Umbilical cord (tissue), 2 donors: ENCODE results near the gene KCNN3. TPM values are rescaled to one million over a fixed set of nuclear protein-coding genes. Genes with fewer than 3 reads are reported as not detected.
"Not testable (repeated sequence)": the region's sequence is repeated elsewhere in the genome, so short reads cannot be mapped to it uniquely, and the experiment has no call there.

Source experiments
- DNase-seq: peaks from one replicate; pipeline ENCODE4 v3.0.0-alpha.2; 2015; ENCODE audit warnings: low spot score
- total RNA-seq: library from RNA; depleted of rRNA; stranded (reverse); fragments of >200 nt; gene quantifications from one replicate; pipeline ENCODE4 v1.2.3, GENCODE V29; 2014; ENCODE audit warnings: low replicate concordance; ENCODE audit not compliant: insufficient read depth

The KCNN3 gene
- total RNA-seq, 1 donor from 2014 or later: 1.9 TPM

- DNase-seq: no peak
Observed at GRCh38 chr1:154706851-154707250, 163.2 kb downstream of the KCNN3 start.

- DNase-seq: no peak
Observed at GRCh38 chr1:154705544-154705943, 164.5 kb downstream of the KCNN3 start.

GRCh38 chr1:154703170-154703569 lies 166.9 kb downstream of the KCNN3 start:
- no peak for DNase-seq

DNA sequence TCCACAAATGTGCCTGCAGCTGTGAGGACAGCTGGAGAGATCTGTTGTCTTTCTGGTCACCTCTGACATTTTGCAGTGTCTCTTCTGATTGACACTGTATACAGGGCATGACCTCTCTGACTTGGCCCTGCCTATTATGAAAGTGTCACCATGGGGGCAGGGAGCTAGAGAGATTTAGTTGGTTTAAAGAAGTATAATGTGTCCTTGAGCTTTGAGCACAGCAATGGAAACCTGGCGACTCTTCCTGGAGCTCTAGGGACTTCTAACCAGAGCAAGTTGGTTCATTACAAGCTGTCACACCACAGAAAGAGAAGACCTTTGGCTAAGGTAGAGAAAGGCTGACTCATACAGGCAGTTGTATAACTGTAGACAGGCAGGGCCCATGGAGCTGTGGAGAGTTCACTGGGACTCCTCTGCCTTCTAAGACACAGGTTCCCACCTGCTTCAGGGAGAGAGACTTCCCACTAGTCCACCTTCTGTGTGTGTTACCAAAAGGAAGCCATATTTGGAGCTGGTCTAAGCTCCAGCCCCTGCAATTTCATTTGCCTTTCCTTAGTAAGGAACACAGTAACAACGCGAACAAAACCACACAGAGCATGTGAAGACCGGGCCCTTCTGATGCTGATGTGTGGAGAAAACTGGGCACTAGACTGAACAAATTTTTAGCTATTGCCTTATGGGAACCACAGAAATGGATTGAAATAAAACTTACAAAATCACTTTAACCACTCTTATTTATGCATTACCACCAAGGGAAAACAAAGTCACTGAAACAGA lies 171.6 kb downstream of the KCNN3 start:
- no peak for DNase-seq

- DNase-seq: no peak
Observed at GRCh38 chr1:154697710-154698109, 172.4 kb downstream of the KCNN3 start.

- no peak for DNase-seq
Observed at GRCh38 chr1:154696456-154696855, 173.6 kb downstream of the KCNN3 start.

DNA sequence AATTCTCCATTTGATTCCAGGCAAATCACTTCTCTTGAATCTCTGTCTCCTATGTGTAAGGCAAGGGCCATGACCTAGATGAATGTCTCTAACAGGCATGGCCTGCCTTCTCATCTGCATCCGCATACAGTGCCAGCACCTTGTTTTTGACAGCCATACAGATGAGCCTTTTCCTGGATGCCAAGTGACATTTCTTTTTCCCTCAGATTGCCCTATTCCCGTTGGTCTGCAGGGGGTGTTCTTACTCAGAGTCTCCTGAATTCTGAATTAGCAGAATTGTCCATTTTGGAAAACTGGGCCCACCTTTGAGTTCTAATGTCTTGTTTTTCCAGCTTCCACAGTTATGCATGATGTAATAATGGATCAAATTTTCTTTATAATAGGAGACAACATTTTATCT lies 174.1 kb downstream of the KCNN3 start:
- no peak for DNase-seq

DNA sequence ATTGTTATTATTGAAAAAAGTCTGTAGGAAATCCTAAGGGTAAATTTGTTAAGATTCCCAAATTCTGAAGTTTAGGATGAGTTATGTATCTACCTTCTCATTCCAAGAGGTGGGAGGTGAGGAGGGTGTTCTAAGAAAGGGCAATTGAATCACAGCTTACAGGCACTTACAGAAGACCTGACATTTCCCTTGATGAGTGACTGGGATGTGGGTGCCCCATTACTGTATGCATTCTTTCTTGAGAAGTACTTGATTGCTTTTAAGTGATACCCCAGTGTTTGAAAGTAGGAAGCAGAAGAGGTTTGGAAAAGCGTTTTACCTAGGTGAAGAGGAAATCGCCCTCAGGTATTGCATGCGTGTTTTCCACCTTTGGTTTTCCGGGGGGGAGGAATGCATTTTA lies 175.1 kb downstream of the KCNN3 start:
- DNase-seq: no peak

- no peak for DNase-seq
Observed at GRCh38 chr1:154689083-154689482, 181.0 kb downstream of the KCNN3 start.

- DNase-seq: no peak
Observed at GRCh38 chr1:154686507-154686906, 183.6 kb downstream of the KCNN3 start.

GRCh38 chr1:154683820-154684219 lies 186.3 kb downstream of the KCNN3 start:
- no peak for DNase-seq

GRCh38 chr1:154682254-154682653 lies 187.8 kb downstream of the KCNN3 start:
- no peak for DNase-seq

DNA sequence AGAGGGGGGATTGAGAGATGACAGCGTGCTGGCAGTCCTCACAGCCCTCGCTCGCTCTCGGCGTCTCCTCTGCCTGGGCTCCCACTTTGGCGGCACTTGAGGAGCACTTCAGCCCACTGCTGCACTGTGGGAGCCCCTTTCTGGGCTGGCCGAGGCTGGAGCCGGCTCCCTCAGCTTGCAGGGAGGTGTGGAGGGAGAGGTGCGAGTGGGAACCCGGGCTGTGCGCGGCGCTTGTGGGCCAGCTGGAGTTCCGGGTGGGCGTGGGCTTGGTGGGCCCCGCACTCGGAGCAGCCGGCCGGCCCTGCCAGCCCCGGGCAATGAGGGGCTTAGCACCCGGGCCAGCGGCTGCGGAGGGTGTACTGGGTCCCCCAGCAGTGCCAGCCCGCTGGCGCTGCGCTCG lies 192.2 kb downstream of the KCNN3 start:
- not testable (repeated sequence) for DNase-seq

- DNase-seq: not testable (repeated sequence)
Observed at GRCh38 chr1:154676847-154677246, 193.2 kb downstream of the KCNN3 start.

GRCh38 chr1:154674456-154674855 lies 195.6 kb downstream of the KCNN3 start:
- not testable (repeated sequence) for DNase-seq

- not testable (repeated sequence) for DNase-seq
Observed at GRCh38 chr1:154672245-154672644, 197.8 kb downstream of the KCNN3 start.

DNA sequence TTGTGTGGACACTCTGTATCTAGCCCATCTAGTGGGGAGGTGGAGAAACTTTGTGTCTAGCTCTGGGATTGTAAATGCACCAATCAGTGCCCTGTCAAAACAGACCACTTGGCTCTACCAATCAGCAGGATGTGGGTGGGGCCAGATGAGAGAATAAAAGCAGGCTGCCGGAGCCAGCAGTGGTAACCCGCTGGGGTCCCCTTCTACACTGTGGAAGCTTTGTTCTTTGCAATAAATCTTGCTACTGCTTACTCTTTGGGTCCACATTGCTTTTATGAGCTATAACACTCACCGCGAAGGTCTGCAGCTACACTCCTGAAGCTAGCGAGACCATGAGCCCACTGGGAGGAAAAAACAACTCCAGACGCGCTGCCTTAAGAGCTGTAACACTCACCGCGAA lies 198.7 kb downstream of the KCNN3 start:
- DNase-seq: not testable (repeated sequence)

GRCh38 chr1:154670310-154671270 lies 199.5 kb downstream of the KCNN3 start:
- not testable (repeated sequence) for DNase-seq

GRCh38 chr1:154669464-154670282 lies 200.4 kb downstream of the KCNN3 start:
- DNase-seq: peak; percentile 79

GRCh38 chr1:154666051-154666790 lies 203.9 kb downstream of the KCNN3 start:
- DNase-seq: no peak
